ENCODE measurements around the gene FZD7.

DNA sequence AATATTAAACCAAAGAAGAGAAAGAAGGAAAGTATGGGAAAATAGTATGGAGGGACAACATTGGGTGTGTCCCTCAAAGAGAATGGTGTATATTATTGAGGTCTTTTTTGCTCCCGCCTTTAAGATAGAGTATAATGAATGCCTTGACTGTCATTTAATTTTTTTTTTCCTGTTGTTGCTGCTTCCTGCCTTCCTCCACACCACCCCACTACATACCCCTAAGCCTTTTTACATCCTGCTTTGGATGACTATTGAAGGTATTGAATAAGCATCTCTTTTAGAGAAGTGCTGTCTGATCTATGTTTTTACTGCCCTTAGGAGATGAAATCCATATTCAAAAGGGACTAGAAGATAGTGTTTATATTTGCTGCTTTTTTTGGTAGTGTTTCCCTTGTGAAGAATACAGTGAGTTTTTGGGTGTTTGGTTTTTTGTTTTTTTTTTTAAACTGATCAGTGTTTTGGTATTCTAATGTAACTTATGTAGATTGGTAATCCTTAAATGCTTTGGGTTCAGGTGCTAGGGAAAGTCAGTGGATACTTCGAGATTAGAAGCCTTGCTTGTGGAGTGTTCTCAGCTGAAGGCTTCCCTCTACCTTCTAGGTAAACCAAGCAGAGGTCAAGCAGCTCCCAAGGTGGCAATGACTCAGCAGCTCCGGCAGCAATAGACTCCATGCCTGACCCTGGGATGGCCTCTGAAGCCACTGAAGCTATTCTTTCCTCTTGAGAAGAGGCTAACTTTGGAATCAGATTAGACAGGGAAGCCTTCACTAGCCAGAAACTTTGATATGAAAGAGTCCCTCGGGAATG lies 5.0 kb downstream of the FZD7 start:
- TF ChIP-seq, protein P1, sequence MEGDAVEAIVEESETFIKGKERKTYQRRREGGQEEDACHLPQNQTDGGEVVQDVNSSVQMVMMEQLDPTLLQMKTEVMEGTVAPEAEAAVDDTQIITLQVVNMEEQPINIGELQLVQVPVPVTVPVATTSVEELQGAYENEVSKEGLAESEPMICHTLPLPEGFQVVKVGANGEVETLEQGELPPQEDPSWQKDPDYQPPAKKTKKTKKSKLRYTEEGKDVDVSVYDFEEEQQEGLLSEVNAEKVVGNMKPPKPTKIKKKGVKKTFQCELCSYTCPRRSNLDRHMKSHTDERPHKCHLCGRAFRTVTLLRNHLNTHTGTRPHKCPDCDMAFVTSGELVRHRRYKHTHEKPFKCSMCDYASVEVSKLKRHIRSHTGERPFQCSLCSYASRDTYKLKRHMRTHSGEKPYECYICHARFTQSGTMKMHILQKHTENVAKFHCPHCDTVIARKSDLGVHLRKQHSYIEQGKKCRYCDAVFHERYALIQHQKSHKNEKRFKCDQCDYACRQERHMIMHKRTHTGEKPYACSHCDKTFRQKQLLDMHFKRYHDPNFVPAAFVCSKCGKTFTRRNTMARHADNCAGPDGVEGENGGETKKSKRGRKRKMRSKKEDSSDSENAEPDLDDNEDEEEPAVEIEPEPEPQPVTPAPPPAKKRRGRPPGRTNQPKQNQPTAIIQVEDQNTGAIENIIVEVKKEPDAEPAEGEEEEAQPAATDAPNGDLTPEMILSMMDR (IDR thresholded peaks at IDR 0.05) = no peak
- TF ChIP-seq POLR2A (IDR thresholded peaks at IDR 0.05) = no peak
